Activated naive CD4-positive, alpha-beta T cell treated with anti-CD3 and anti-CD28 coated beads, Interleukin-2, amount 50 U/mL, for 72 hours (primary cell): ENCODE results near the gene TSC1. TPM values are rescaled to one million over a fixed set of nuclear protein-coding genes. Genes with fewer than 3 reads are reported as not detected.

Source experiments
- ATAC-seq, 2 donors: fragments of 150-1000 bp; cut with Tn5 transposase; 2 replicates each; pipeline ENCODE4 v1.10.0; 2021; ENCODE audit warnings: mild to moderate bottlenecking in 2 of 2, moderate library complexity in 2 of 2
- DNase-seq, 2 donors: peaks; one replicate each; pipeline ENCODE4 v3.0.0; 2021 to 2022; ENCODE audit warnings: low spot score in 2 of 2
- H3K27ac Mint-ChIP-seq, 2 donors: one replicate each; pipeline ENCODE4 v1.8.0; 2022; ENCODE audit warnings: mild to moderate bottlenecking in 2 of 2, mixed read lengths in 2 of 2
- H3K36me3 Mint-ChIP-seq, 2 donors: one replicate each; pipeline ENCODE4 v1.8.0; 2022; ENCODE audit warnings: mixed read lengths in 2 of 2
- H3K9me3 Mint-ChIP-seq, 2 donors: one replicate each; pipeline ENCODE4 v1.8.0; 2022; ENCODE audit warnings: mixed read lengths in 2 of 2
- total RNA-seq, 2 donors: library from RNA; stranded (reverse); gene quantifications; one replicate each; pipeline ENCODE4 v1.2.3, GENCODE V29; 2022

Gene TSC1
- total RNA-seq, 2 donors from 2014 or later: 38.7 to 43.8 TPM

DNA sequence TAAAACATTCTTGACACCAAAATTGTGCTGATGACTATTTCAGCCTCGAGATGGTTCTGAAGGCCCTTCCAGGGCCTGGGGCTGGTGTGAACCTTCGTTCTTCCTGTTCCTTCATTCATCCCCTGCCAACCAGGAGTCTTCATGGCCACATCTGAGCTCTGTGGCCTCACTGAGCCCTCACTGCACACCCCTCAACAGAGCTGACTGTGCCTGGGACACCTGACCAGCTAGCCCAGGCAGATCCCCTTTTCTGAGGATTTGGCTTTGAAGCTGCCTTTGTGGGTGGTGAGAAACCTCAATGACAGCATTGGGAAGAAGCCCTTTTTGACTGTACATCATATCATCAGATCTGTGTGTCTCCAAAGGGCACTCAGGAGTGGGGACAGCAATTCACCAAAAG is 80.1 kb downstream of the TSC1 start:
- Mint-ChIP-seq H3K36me3 (no peaks in the 10 kb centered on the region), H3K27ac (peak overlapping the region in 1 of 2 donors; percentile 69), H3K9me3 (no peaks in the 10 kb centered on the region)
- ATAC-seq (peak; percentile 58 to 93), DNase-seq (peak in 1 of 2 donors; percentile 57)

DNA sequence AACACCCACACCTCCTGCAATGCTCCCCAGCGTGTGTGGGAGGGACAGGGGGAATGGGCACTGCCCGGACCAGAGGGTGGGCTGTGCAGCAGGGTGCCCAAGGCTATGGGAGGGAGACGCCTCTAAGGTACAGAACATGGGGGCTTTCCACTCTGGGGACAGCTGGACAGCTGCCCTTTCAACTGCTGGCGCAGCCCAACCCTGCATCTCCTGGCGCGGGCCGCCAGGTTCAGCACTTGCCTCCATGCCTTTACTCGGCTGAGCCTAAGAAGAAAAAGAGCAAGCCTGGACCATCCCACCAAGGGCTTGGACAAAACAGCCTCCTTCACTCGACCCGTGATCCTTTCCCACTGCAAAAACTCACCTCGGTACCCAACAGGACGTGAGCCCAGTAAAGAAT is 81.3 kb downstream of the TSC1 start:
- no peak for ATAC-seq
- DNase-seq: no peak
- Mint-ChIP-seq H3K36me3 (no peaks in the 10 kb centered on the region), H3K27ac (peak overlapping the region in 1 of 2 donors; percentile 73), H3K9me3 (no peaks in the 10 kb centered on the region)

DNA sequence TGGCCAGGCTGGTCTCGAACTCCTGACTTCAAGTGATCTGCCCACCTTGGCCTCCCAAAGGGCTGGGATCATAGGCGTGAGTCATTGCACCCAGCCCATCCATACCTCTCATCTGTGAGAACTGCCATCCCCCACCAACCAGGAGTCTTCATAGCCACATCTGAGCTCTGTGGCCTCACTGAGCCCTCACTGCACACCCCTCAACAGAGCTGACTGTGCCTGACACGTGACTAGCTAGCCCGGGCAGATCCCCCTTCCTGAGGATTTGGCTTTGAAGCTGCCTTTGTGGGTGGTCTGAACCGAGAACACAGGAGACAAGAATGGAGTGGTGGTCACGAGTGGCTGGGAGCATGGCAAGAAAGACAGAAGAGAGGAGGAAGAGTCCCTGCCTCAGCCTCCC is 81.9 kb downstream of the TSC1 start:
- ATAC-seq (peak in 1 of 2 donors; percentile 63), DNase-seq (no peak)
- Mint-ChIP-seq H3K27ac (peak overlapping the region; percentile 44 to 73), H3K36me3 (no peaks in the 10 kb centered on the region), H3K9me3 (no peaks in the 10 kb centered on the region)

DNA sequence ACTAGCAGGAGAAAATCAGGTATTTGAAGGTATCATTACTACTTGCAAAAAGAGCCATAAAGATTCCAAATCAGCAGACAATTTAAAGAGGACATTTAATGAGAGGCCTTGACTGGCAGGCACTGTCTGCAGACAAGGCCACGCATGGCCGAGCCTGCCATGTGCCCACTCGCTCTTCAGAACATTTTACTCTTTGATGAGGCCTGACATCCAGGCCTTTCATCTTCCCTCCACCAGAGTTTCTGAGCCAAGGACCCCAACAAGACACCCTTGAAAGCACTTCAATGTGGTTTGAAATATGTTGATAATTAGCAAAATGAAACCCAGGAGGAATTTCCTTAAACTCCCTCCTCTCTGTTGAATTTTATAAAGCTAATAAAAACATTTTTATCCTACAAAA is 82.8 kb downstream of the TSC1 start:
- H3K27ac Mint-ChIP-seq: no peak overlapping the region
- H3K9me3 Mint-ChIP-seq: no peaks in the 10 kb centered on the region
- no peak for ATAC-seq
- DNase-seq: no peak
- no peaks in the 10 kb centered on the region for H3K36me3 Mint-ChIP-seq

DNA sequence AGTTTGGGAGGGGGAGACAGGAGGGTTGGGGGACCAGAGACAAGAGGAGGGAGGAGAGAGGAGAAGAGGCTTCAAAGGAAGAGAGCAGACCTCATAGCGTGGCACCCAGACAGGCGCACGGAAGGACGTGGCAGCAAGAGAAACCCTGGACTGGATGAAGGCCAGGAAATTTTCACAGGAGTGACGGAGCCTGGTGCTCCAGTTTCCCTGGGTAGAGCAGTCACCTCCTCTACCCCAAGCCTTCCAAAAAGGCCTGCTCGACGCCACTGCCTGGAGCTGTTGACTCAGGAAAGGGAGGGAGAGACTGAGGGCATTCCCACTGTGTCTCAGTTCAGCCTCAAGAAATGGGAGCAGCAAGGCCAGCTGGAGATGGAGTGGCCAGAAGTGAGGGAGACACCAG is 85.7 kb downstream of the TSC1 start:
- DNase-seq (no peak), ATAC-seq (no peak)
- no peaks in the 10 kb centered on the region for H3K9me3 Mint-ChIP-seq
- H3K36me3 Mint-ChIP-seq: no peaks in the 10 kb centered on the region
- H3K27ac Mint-ChIP-seq: no peak overlapping the region

DNA sequence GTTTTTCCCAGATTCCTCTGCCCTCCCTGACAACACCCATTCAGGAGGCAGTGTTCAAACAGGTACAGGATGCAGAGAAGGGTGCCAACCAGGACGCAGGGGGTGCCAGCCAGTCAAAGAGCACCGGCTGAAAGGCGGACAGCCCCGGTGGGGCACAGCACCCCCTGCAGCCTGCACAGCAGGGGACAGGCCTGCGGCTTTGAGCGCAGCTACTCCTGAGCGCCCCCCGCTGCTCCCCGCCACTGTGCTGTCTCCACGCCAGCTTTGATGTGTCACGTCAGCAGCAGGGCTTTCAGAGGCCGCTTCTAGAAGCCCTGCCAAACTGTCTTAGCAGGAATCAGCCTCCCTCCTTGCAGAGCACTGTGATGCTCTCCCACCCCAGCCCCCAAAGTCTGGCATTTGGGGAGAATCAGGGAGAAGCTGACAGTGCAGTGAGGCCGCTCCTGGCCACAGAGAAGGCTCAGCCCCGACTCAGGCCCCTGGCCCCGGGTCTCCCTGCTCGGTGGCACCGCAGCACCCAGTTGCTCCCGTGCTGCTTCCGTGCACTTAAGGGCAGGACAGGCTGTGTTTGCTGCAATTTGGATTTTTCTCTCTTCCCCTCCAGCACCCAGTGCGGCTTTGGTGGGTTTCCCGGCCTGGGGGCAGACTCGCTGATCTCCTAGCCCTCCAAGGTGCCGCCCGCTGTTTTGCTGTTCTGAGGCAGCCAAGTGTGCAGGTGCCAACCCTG is 86.6 kb downstream of the TSC1 start:
- H3K9me3 Mint-ChIP-seq: no peaks in the 10 kb centered on the region
- H3K36me3 Mint-ChIP-seq: no peaks in the 10 kb centered on the region
- H3K27ac Mint-ChIP-seq: no peak overlapping the region
- ATAC-seq: no peak
- no peak for DNase-seq

DNA sequence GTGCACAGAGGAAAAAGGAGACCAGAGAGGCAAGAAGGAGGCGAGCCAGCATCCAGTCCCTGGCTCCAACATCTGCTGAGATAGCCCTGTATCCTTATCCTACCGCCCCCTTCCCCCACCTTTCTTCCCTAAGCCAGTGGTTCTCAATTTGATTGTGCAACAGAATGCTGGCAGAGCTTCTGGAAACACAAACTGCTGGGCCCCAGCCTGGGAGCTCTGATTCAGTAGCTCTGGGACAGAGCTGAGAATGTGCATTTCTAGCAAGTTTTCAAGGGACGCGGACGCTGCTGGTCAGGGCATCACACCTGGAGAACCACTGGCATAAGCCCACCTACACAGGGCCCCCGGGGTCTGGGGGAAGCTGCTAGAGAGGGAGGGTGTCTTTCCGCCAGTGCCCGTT is 87.4 kb downstream of the TSC1 start:
- no peak for ATAC-seq
- Mint-ChIP-seq H3K27ac (no peak overlapping the region), H3K9me3 (no peaks in the 10 kb centered on the region), H3K36me3 (no peaks in the 10 kb centered on the region)
- no peak for DNase-seq

DNA sequence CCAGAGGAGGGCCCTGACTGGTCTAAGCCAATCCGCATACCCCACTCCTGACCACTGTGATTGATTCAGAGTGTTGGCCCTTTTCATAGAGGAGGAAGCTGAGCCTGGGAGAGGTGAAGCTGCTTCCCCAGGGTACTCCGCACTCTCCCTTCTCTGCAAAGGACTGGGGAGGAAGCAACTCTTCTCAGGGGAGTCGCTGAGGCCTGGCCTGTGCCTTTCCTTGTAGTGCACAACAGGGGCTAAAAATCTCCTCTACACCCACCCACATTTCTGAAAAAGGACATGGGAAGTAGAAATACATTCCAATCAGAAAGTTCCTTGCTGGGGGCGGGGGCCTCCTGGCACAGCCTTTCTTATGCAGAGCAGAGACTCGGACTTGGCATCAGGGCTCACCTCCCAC is 88.5 kb downstream of the TSC1 start:
- Mint-ChIP-seq H3K36me3 (no peaks in the 10 kb centered on the region), H3K27ac (no peak overlapping the region), H3K9me3 (no peaks in the 10 kb centered on the region)
- ATAC-seq: no peak
- DNase-seq: no peak

DNA sequence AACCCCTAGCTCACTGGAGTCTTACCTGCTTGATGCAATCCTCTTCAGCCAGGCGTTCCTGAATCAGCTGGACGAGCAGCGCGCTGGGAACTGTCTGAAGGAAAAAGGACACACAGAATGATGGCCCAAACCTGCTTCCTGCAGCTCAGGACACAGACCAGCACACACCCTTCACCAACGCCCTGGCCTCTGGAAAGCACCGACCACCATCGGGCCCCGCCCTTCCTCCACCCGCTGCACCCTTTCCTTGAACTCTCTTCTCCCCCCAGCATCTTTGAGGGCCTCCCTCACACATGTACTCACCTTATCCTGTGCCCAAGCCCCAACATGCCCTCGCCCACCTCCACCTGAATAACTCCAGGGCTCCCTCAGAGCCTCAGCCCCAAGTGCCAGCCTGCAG is 89.6 kb downstream of the TSC1 start:
- no peak overlapping the region for H3K27ac Mint-ChIP-seq
- DNase-seq (no peak), ATAC-seq (no peak)
- no peaks in the 10 kb centered on the region for H3K9me3 Mint-ChIP-seq
- no peaks in the 10 kb centered on the region for H3K36me3 Mint-ChIP-seq

DNA sequence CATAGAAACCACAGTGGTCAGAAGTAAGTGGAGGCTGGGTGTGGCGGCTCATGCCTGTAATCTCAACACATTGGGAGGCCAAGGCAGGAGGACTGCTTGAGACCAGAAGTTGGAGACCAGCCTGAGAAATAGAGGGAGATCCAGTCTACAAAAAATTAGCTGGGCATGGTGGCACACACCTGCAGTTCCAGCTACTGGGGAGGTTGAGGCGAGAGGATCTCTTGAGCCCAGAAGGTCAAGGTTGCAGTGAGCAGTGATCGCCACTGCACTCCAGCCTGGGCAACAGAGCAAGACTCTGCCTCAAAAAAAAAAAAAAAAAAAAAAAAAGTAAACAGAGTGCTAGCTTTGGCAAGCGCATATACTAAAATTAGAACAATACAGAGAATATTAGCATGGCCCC is 90.9 kb downstream of the TSC1 start:
- ATAC-seq (no peak), DNase-seq (no peak)
- Mint-ChIP-seq H3K9me3 (no peaks in the 10 kb centered on the region), H3K27ac (no peak overlapping the region), H3K36me3 (no peaks in the 10 kb centered on the region)

DNA sequence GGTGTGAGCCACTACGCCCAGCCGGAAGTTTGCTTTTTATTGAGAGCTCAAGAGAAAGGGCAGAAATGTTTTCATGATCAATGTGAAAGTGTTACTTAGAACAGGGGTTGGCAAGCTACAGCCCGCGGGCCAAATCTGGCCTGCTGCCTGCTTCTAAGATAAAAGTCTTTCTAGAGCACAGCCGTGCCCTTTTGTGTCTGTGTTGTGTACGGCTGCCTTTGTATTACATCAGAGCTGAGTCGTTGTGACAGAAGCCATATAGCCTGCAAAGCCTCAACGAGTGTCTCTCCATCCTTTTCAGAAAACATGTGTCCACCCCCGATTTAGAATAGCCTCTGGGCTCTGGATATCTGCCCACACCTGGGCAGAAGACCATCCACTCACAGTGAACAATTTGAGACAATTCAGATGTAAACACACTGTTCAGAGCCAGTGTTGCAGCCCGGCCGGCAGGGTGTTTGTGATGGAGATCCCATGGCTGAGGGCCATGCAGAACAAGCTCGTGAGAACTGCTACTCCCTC is 95.2 kb downstream of the TSC1 start:
- Mint-ChIP-seq H3K27ac (peak overlapping the region in 1 of 2 donors; percentile 39), H3K36me3 (no peaks in the 10 kb centered on the region), H3K9me3 (no peaks in the 10 kb centered on the region)
- peak; percentile 5 to 16 for ATAC-seq
- no peak for DNase-seq

DNA sequence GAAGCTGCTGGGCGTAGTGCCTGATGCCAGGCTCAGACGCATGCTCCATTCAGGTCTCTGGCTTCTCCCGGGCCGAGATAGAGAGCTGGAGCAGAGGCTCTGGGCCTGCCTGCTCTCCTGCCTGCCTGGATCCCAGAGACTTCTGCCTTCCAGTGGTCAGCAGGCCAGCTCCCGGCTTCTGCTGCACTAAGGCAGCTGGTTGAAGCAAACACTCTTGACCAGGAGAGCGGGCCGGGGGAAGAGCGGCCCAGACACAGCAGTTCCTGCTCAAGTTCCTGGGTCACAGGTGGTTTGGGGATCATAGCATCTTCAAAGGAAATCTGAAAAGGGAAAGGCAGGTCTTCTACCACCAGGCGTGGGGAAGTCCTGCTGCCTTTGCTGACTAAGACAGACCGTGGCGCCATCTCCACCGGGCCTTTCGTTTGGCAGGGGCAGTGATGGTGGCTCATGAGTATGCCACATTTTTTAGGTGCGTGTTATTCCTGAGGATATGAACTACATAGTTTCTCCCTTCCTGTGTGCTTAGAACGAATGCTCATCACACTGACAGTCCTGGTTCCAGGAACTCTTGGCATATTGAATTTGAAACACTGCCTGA is 97.4 kb downstream of the TSC1 start:
- ATAC-seq: no peak
- no peaks in the 10 kb centered on the region for H3K9me3 Mint-ChIP-seq
- no peak overlapping the region for H3K27ac Mint-ChIP-seq
- no peaks in the 10 kb centered on the region for H3K36me3 Mint-ChIP-seq
- no peak for DNase-seq

DNA sequence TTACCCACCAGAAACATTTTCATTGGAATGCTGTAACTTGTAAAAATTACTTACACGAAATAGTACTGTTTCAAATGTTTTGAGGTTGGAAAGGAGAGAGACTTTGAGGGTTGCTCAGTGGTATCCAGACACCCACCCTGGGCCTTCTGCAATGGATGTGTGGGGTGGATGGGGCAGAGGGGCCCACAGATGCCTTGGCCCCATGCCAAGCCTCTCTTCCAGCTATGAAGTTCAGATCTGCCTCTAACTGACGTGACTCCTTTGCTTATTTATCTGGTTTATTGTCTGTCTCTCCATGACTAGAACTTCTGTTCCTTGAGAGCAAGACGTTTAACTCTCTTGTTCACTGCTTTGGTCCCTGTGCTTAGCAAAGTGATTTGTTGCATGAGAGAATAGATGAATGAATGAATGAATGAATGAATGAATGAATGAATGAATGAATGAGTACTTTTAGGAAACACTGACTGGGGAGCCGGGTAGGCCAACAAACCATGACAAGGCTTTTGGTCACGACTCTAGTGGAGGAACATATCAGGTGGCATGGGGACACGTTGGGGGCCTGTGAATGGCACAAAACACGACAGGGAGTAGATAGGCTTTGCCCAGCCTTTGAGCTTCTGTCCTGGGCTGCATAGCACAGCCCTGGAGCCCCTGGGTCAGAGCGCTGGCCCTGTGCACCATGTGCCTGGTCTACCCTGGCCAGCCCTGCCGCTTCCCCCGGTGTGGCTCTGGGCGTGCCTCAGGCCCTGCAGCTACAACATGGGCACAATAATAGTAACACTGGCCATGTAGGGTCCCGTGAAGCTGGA is 98.1 kb downstream of the TSC1 start:
- Mint-ChIP-seq H3K36me3 (no peaks in the 10 kb centered on the region), H3K27ac (no peak overlapping the region), H3K9me3 (no peaks in the 10 kb centered on the region)
- ATAC-seq: no peak
- DNase-seq: no peak

DNA sequence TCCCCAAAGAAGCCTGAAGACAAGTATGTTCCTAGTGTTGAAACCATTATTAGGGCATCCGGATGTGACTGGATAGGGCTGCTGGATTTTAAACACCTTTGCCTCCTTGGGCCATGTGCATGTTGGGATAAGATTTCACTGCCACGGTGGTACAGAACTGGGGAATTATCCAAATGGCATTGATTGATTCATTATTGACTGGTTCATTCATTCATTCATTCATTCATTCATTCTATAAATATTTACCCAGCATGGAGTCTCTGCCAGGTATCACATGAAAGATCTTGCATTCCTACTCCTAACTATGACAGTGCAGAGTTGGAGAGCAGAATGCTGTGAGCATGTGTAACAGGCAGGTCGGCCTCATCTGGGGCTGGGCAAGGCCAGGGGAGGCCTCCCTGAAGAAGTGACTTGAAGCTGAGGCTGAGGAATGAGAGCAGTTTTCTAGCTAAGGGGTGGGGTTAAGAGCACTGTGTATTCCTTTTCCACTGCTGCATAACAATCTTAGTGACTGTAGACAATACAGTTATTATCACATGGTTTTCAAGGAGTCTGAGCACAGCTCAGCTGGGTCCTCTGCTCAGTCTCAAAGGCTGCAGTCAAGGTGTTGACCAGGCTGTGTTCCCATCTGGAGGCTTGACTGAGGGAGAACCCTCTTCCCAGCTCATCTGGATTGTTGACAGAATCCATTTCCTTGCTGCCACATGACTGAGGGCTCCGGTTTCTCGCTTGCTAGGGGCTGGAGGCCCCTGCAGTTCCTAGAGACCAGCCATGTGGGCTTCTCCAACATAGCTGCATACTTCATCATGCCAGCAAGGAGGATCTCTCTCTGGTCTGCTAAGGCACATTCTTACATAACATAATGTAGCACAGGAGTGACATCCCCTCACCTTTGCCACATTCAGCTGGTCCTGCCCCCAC is 102.0 kb downstream of the TSC1 start:
- no peak overlapping the region for H3K27ac Mint-ChIP-seq
- ATAC-seq (no peak), DNase-seq (no peak)
- no peaks in the 10 kb centered on the region for H3K36me3 Mint-ChIP-seq
- H3K9me3 Mint-ChIP-seq: no peaks in the 10 kb centered on the region
